Gastroesophageal sphincter (tissue), 4 donors: ENCODE results near the gene ACAA2. TPM values are rescaled to one million over a fixed set of nuclear protein-coding genes. Genes with fewer than 3 reads are reported as not detected.
"Not testable (repeated sequence)": the region's sequence is repeated elsewhere in the genome, so short reads cannot be mapped to it uniquely, and the experiment has no call there.

Experiments used
- ATAC-seq: fragments of 150-250 bp; one replicate; pipeline ENCODE4 v1.9.1; 2016; ENCODE audit warnings: mild to moderate bottlenecking, moderate library complexity
- H3K27ac ChIP-seq, 4 donors: fragments of 200-600 bp; sonication (generic) in 3 of 4; 1 replicate in 3 of 4; 2 replicates in 1 of 4; pipeline ENCODE4 v1.5.1; 2016 to 2019
- H3K27me3 ChIP-seq: fragments of 200-600 bp; sonication (generic); one replicate; pipeline ENCODE4 v1.5.1; 2019
- H3K36me3 ChIP-seq, 2 donors: fragments of 200-600 bp; sonication (generic); one replicate each; pipeline ENCODE4 v1.5.1; 2019; ENCODE audit warnings: control low read depth in 1 of 2
- H3K4me1 ChIP-seq, 3 donors: fragments of 200-600 bp; sonication (generic); 1 replicate in 2 of 3; 2 replicates in 1 of 3; pipeline ENCODE4 v1.5.1; 2016 to 2019; ENCODE audit warnings: control low read depth in 2 of 3
- H3K4me3 ChIP-seq, 2 donors: fragments of 200-600 bp; sonication (generic); one replicate each; pipeline ENCODE4 v1.5.1; 2019; ENCODE audit warnings: mild to moderate bottlenecking in 1 of 2, moderate library complexity in 1 of 2
- H3K9me3 ChIP-seq, 3 donors: fragments of 200-600 bp; sonication (generic); one replicate each; pipeline ENCODE4 v1.5.1; 2017 to 2019; ENCODE audit warnings: control low read depth in 2 of 3
- EP300 ChIP-seq: sonication (generic); formaldehyde crosslinking; IDR thresholded peaks from one replicate; pipeline ENCODE4 v1.6.1; 2017; ENCODE audit warnings: antibody characterized with exemption, mild to moderate bottlenecking
- POLR2A ChIP-seq, 2 donors: fragments of 450-650 bp; IDR thresholded peaks; one replicate each; pipeline ENCODE4 v1.6.1; 2017; ENCODE audit warnings: antibody characterized with exemption in 2 of 2, mild to moderate bottlenecking in 2 of 2, moderate library complexity in 1 of 2
- POLR2AphosphoS5 ChIP-seq: sonication (generic); formaldehyde crosslinking; IDR thresholded peaks from one replicate; pipeline ENCODE4 v1.6.1; 2017; ENCODE audit warnings: antibody characterized with exemption
- WGBS, 2 donors: methylation state at CpG; one replicate each; pipeline ENCODE4 v1.1.5; 2018; ENCODE audit warnings: low coverage in 1 of 2; 5-methylcytosine and 5-hydroxymethylcytosine counted together
- total RNA-seq, 4 donors: library from RNA; depleted of rRNA; stranded (reverse); fragments of >200 nt; gene quantifications; one replicate each; pipeline ENCODE4 v1.1.0, GENCODE V29; 2016
- TF ChIP-seq, protein P1 (sequence below), 4 experiments: fragments of 200-600 bp in 2 of 4; fragments of 450-650 bp in 2 of 4; sonication (generic) in 1 of 4; IDR thresholded peaks; one replicate each; pipeline ENCODE4 v1.5.1; 2017 to 2019; ENCODE audit warnings: antibody characterized with exemption in 4 of 4, mild to moderate bottlenecking in 2 of 4, moderate library complexity in 2 of 4

The ACAA2 gene
- total RNA-seq, 4 donors from 2014 or later = 62.3 to 92.3 (median 81.9) TPM

DNA sequence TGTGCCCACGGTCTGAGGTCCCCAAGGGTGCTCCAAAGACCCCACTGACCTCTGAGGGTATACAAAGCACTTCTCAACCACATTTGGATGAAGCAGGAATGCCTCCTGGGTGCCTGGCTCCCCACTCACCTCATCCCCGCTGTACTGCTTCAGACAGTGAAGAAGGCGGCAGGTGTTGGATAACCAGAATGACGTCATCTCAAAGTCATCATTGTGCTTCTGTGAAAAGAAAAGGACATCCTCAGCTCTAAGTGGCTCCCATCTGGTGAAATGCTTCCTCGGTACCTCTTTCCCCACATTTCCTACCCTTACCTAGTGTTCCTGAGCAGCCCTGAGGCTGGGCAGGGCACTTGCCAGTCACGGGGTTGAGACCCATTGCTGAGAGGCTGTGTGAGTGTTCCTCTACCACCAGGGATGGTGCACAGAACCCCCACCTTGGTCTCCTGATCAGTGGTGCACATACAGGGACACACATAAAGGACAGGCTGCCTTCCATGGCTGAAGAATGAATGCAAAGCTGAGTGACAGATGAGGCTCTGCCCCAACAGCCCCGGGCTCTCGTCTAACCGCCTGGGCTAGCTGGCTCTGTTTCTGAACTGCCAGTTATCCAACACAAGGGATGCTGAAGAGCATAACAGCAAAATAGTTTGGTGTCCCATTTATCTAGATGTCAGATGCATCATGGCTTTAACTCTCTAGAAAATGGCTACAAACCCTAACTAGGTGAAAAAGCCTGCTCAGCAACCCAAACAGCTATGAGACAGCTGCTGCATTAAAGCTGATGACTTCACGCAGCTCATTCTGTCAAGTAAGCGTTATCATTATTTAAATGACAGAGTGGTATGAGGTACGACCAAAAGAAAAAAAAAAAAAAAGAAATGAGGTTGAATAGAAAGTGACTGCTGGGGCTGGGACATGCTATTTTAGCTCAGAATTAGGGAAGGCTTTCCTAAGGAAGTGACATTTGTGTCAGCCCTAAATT lies 28.2 kb upstream of the ACAA2 start:
- 61 to 75% methylated on average over 3 to 4 of the region's 12 CpGs for WGBS, 2 donors
- Histone ChIP-seq H3K36me3 (no peaks in the 10 kb centered on the region), H3K4me1 (peaks cover 0 to 13% (median 0%) of the 10 kb centered on the region in 3 donors), H3K27me3 (peaks cover 12% of the 10 kb centered on the region), H3K27ac (no peak overlapping the region), H3K4me3 (no peak overlapping the region), H3K9me3 (no peaks in the 10 kb centered on the region)
- no peak for ATAC-seq
- TF ChIP-seq, protein P1, sequence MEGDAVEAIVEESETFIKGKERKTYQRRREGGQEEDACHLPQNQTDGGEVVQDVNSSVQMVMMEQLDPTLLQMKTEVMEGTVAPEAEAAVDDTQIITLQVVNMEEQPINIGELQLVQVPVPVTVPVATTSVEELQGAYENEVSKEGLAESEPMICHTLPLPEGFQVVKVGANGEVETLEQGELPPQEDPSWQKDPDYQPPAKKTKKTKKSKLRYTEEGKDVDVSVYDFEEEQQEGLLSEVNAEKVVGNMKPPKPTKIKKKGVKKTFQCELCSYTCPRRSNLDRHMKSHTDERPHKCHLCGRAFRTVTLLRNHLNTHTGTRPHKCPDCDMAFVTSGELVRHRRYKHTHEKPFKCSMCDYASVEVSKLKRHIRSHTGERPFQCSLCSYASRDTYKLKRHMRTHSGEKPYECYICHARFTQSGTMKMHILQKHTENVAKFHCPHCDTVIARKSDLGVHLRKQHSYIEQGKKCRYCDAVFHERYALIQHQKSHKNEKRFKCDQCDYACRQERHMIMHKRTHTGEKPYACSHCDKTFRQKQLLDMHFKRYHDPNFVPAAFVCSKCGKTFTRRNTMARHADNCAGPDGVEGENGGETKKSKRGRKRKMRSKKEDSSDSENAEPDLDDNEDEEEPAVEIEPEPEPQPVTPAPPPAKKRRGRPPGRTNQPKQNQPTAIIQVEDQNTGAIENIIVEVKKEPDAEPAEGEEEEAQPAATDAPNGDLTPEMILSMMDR (IDR thresholded peaks at IDR 0.05) = no peak
- TF ChIP-seq POLR2A (IDR thresholded peaks at IDR 0.05) (no peak), POLR2AphosphoS5 (no peak), EP300 (no peak)

DNA sequence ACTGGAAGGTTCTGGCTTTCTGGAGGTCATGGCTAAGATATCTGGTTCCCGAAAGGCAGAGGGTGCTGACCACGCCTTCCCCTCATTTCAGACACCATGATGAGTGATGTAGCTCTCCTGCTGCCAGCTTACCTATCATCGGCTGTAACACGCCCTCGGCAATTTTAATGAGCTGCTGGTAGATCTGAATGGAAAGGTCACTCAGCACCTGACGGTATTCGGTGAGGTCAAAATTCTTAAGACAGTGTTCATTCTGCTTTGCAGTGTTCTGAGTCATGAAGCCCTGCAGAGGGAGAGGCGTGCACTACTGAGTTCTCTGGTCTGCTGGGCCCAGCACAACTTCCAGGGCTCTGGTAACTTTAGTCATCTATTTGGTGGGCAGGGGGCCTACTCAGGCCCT lies 25.7 kb upstream of the ACAA2 start:
- Histone ChIP-seq H3K4me1 (no peaks in the 10 kb centered on the region), H3K27me3 (no peaks in the 10 kb centered on the region), H3K36me3 (no peaks in the 10 kb centered on the region), H3K27ac (no peak overlapping the region), H3K9me3 (no peaks in the 10 kb centered on the region), H3K4me3 (no peak overlapping the region)
- WGBS, 2 donors = 80% methylated on average over 1 of the region's 8 CpGs; no CpG with 5 or more reads in 1 of the 2 donors
- TF ChIP-seq POLR2A (IDR thresholded peaks at IDR 0.05) (no peak), POLR2AphosphoS5 (no peak), EP300 (no peak)
- TF ChIP-seq, protein P1 (IDR thresholded peaks at IDR 0.05) = no peak
- ATAC-seq = no peak

DNA sequence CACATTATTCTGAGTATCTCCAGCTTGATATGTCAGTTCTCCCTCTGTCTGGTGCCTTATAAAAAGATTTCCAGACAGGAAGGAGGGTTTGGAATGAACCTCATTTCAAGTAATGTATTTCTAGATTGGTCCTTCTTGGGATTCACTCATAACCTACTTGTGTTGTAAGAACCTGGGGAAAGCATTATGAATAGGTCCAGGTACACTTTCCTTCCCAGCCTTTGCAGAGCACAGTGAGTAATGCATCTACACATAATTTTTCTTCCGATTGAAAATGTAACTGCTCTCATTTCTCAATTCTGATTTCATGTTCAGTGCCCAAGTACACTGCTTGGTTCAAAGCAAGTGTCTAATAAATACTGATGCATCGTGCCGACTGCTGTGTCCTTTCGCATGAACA lies 25.0 kb upstream of the ACAA2 start:
- no peak overlapping the region for H3K27ac ChIP-seq
- H3K9me3 ChIP-seq = no peaks in the 10 kb centered on the region
- H3K27me3 ChIP-seq = no peaks in the 10 kb centered on the region
- TF ChIP-seq POLR2A (IDR thresholded peaks at IDR 0.05) (no peak), EP300 (no peak), POLR2AphosphoS5 (no peak)
- TF ChIP-seq, protein P1 (IDR thresholded peaks at IDR 0.05) = no peak
- H3K36me3 ChIP-seq = no peaks in the 10 kb centered on the region
- no peak for ATAC-seq
- WGBS, 2 donors = 94 to 96% methylated on average over 4 of the region's 4 CpGs
- no peak overlapping the region for H3K4me3 ChIP-seq
- no peaks in the 10 kb centered on the region for H3K4me1 ChIP-seq

DNA sequence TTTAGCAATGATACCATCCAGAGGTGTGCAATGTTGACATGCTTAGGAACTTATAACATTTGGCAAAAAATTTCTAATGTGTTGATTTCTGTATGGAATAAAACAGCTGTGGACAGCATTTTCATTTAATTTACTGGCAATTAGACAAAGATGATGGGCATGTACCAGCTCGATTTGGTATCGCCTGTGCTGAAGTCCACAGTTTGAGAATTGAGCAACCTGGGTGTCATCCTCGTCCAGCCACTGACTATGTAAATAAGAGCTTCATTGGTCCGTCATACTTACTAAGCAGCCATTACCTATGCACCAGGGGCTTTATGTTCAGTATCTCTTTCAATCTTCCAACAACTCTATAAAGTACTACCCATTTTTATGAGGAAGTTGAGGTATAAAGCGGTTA lies 24.6 kb upstream of the ACAA2 start:
- no peak for ATAC-seq
- no peak for TF ChIP-seq POLR2A (IDR thresholded peaks at IDR 0.05)
- no peak for TF ChIP-seq POLR2AphosphoS5
- TF ChIP-seq EP300 = no peak
- TF ChIP-seq, protein P1 (IDR thresholded peaks at IDR 0.05) = no peak
- H3K36me3 ChIP-seq = no peaks in the 10 kb centered on the region
- no peak overlapping the region for H3K27ac ChIP-seq
- WGBS, 2 donors = 64 to 88% methylated on average over 4 to 5 of the region's 5 CpGs
- no peak overlapping the region for H3K4me3 ChIP-seq
- H3K9me3 ChIP-seq = no peaks in the 10 kb centered on the region
- no peaks in the 10 kb centered on the region for H3K27me3 ChIP-seq
- no peaks in the 10 kb centered on the region for H3K4me1 ChIP-seq

DNA sequence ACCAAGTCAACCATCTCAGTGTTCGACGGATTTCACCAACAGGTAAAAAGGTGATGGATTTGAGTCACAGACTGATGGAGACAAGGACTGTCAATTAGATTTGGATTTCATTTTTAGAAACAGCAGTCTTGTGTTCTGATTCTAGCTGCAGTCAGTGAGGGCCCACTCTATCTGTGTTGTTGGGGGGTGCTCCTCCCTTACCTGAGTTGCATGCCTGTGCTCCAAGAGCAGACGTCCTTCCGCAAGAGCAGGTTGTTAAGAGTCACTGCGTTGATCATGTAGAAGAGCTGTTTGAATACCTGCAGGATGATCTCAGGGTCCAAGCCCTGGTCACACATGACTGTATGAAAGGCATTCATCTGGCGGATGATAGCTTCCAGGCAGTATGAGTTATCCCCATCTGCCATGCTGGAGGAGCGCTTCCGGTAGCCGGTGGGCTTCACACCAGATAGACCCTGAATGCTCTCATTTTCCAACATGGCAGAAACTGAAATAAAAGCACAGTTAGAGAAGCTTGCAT lies 24.0 kb upstream of the ACAA2 start:
- H3K27ac ChIP-seq, H3K4me3 ChIP-seq, H3K9me3 ChIP-seq, H3K4me1 ChIP-seq, H3K27me3 ChIP-seq, H3K36me3 ChIP-seq, ATAC-seq: not testable (repeated sequence)
- WGBS, 2 donors = 74 to 76% methylated on average over 3 to 4 of the region's 9 CpGs
